CD14-positive monocyte (primary cell): ENCODE data around the gene RGMA. TPM values are rescaled to one million over a fixed set of nuclear protein-coding genes. Genes with fewer than 3 reads are reported as not detected.
"Not testable (repeated sequence)": the region's sequence is repeated elsewhere in the genome, so short reads cannot be mapped to it uniquely, and the experiment has no call there.

Source experiments
- DNase-seq, 3 donors: peaks; one replicate each; pipeline ENCODE4 v3.0.0-alpha.2; 2011 to 2022
- H2AFZ ChIP-seq: 2 replicates; pipeline ENCODE4 v1.6.0; 2012; ENCODE audit warnings: mild to moderate bottlenecking, low read depth, low read length, inconsistent platforms; ENCODE audit not compliant: insufficient read depth, poor library complexity, severe bottlenecking
- H3K27ac ChIP-seq, 2 donors: 1 replicate in 1 of 2; 2 replicates in 1 of 2; pipeline ENCODE4 v1.5.1; 2012 to 2013; ENCODE audit warnings: low read length in 2 of 2, control low read depth in 1 of 2, inconsistent platforms in 1 of 2, low read depth in 1 of 2, mild to moderate bottlenecking in 1 of 2
- H3K27me3 ChIP-seq, 2 donors: one replicate each; pipeline versions ENCODE4 v1.6.0 to v1.6.1; 2011 to 2013; ENCODE audit warnings: low read length in 2 of 2; ENCODE audit not compliant: control insufficient read depth in 2 of 2, insufficient read depth in 2 of 2
- H3K36me3 ChIP-seq, 2 donors: replicated peaks in 1 of 2; 1 replicate in 1 of 2; 2 replicates in 1 of 2; pipeline versions ENCODE4 v1.5.1 to v1.6.1; 2012 to 2013; ENCODE audit warnings: low read length in 2 of 2, control low read depth in 1 of 2, inconsistent platforms in 1 of 2, mild to moderate bottlenecking in 1 of 2; ENCODE audit not compliant: insufficient read depth in 2 of 2, control insufficient read depth in 1 of 2
- H3K4me1 ChIP-seq, 2 donors: 1 replicate in 1 of 2; 2 replicates in 1 of 2; pipeline versions ENCODE4 v1.5.1 to v1.6.1; 2012 to 2013; ENCODE audit warnings: low read length in 2 of 2, control low read depth in 1 of 2, inconsistent platforms in 1 of 2, mild to moderate bottlenecking in 1 of 2, moderate library complexity in 1 of 2; ENCODE audit not compliant: insufficient read depth in 2 of 2, control insufficient read depth in 1 of 2
- H3K4me2 ChIP-seq: replicated peaks from 2 replicates; pipeline ENCODE3; 2012; ENCODE audit warnings: low read length, moderate library complexity, mild to moderate bottlenecking; ENCODE audit not compliant: poor library complexity, severe bottlenecking; ENCODE audit errors: extremely low read depth
- H3K4me3 ChIP-seq, 3 experiments: fragments of 200-600 bp in 1 of 3; sonication (generic) in 1 of 3; replicated peaks in 1 of 3; 1 replicate in 2 of 3; 2 replicates in 1 of 3; pipeline ENCODE4 v1.5.1; 2011 to 2013; ENCODE audit warnings: low read length in 3 of 3, mild to moderate bottlenecking in 3 of 3, control low read depth in 2 of 3, low read depth in 2 of 3, inconsistent platforms in 1 of 3, moderate library complexity in 1 of 3
- H3K79me2 ChIP-seq: 2 replicates; pipeline ENCODE4 v1.6.0; 2012; ENCODE audit warnings: mild to moderate bottlenecking, control low read depth, inconsistent platforms, low read length, moderate library complexity; ENCODE audit not compliant: insufficient read depth
- H3K9ac ChIP-seq: 2 replicates; pipeline ENCODE4 v1.6.0; 2017; ENCODE audit warnings: low read length, mild to moderate bottlenecking; ENCODE audit not compliant: insufficient read depth, poor library complexity, severe bottlenecking
- H3K9me3 ChIP-seq, 2 donors: replicated peaks in 1 of 2; 1 replicate in 1 of 2; 2 replicates in 1 of 2; pipeline versions ENCODE4 v1.5.1 to v1.6.1; 2012 to 2013; ENCODE audit warnings: low read length in 2 of 2, control low read depth in 1 of 2; ENCODE audit not compliant: control insufficient read depth in 1 of 2, insufficient read depth in 1 of 2
- H4K20me1 ChIP-seq: 2 replicates; pipeline ENCODE4 v1.6.0; 2012; ENCODE audit warnings: mild to moderate bottlenecking, low read length, control low read depth, moderate library complexity; ENCODE audit not compliant: insufficient read depth
- H3K27ac Mint-ChIP-seq, 7 donors: one replicate each; pipeline ENCODE4 v1.8.0; 2020; ENCODE audit warnings: mild to moderate bottlenecking in 7 of 7, mixed read lengths in 7 of 7, moderate library complexity in 6 of 7, inconsistent platforms in 2 of 7
- H3K27me3 Mint-ChIP-seq, 3 donors: one replicate each; pipeline ENCODE4 v1.8.0; 2021 to 2022; ENCODE audit warnings: low read depth in 3 of 3, mild to moderate bottlenecking in 3 of 3, mixed read lengths in 3 of 3, moderate library complexity in 3 of 3, inconsistent platforms in 1 of 3
- H3K36me3 Mint-ChIP-seq, 2 donors: one replicate each; pipeline ENCODE4 v1.8.0; 2020; ENCODE audit warnings: mixed read lengths in 2 of 2, inconsistent platforms in 1 of 2, mild to moderate bottlenecking in 1 of 2
- H3K4me1 Mint-ChIP-seq: one replicate; pipeline ENCODE4 v1.8.0; 2020; ENCODE audit warnings: mild to moderate bottlenecking, mixed read lengths
- H3K4me3 Mint-ChIP-seq, 2 donors: one replicate each; pipeline ENCODE4 v1.8.0; 2020; ENCODE audit warnings: mild to moderate bottlenecking in 2 of 2, mixed read lengths in 2 of 2, moderate library complexity in 1 of 2
- H3K9me3 Mint-ChIP-seq, 7 donors: one replicate each; pipeline ENCODE4 v1.8.0; 2020 to 2022; ENCODE audit warnings: mixed read lengths in 7 of 7, mild to moderate bottlenecking in 6 of 7, moderate library complexity in 6 of 7, inconsistent platforms in 2 of 7
- WGBS: methylation state at CpG from one replicate; pipeline ENCODE4 v1.1.5; 2013; ENCODE audit warnings: missing lambda C conversion rate; ENCODE audit not compliant: insufficient coverage; 5-methylcytosine and 5-hydroxymethylcytosine counted together
- intact Hi-C, 2 donors: fragments of 100-400 bp; cut with micrococcal nuclease; formaldehyde crosslinking; loops; one replicate each; pipeline versions ENCODE4 v1.15.0 to v1.15.1; 2023
- polyA plus RNA-seq, 3 donors: library from polyadenylated mRNA; depleted of rRNA in 1 of 3; unstranded in 2 of 3; stranded (reverse) in 1 of 3; fragments of 300-500 nt in 2 of 3; fragments of >200 nt in 1 of 3; fragmentation: Illumina TruSeq in 2 of 3; gene quantifications; 1 replicate in 2 of 3; 2 replicates in 1 of 3; pipeline ENCODE4 v1.2.3, GENCODE V29; 2012 to 2021
- TF ChIP-seq, protein P1 (sequence below): fragments of 200-600 bp; IDR thresholded peaks from one replicate; pipeline ENCODE4 v1.8.0; 2022; ENCODE audit warnings: antibody characterized with exemption, mild to moderate bottlenecking

The RGMA gene
- polyA plus RNA-seq, 3 donors, result 0.07 to 0.35 (median 0.08) TPM

DNA sequence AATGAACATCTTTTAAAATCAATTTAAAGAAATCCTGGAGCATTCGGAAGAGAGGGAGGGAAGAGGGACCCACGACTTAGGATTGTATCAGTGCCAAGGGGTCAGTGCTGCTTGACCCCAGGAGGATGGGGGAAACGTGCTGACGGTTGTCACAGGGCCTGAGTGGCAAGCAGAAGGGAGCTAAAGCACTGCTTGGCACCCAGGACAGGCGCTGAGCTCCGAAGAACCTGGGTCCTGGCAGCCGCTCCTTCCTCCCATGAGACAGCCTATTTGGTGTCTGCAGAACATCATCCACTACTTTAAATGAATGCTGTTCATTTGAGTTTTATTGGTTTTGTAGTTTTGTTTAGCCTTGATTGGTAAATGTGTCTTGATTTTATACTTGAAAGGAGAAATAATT, 54.5 kb downstream of the RGMA start:
- H3K9ac ChIP-seq, result no peak overlapping the region
- H3K27ac ChIP-seq, result no peak overlapping the region
- TF ChIP-seq, protein P1, sequence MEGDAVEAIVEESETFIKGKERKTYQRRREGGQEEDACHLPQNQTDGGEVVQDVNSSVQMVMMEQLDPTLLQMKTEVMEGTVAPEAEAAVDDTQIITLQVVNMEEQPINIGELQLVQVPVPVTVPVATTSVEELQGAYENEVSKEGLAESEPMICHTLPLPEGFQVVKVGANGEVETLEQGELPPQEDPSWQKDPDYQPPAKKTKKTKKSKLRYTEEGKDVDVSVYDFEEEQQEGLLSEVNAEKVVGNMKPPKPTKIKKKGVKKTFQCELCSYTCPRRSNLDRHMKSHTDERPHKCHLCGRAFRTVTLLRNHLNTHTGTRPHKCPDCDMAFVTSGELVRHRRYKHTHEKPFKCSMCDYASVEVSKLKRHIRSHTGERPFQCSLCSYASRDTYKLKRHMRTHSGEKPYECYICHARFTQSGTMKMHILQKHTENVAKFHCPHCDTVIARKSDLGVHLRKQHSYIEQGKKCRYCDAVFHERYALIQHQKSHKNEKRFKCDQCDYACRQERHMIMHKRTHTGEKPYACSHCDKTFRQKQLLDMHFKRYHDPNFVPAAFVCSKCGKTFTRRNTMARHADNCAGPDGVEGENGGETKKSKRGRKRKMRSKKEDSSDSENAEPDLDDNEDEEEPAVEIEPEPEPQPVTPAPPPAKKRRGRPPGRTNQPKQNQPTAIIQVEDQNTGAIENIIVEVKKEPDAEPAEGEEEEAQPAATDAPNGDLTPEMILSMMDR, result no peak
- intact Hi-C loops, result loop anchor here in 1 of 2 donors (5.0 to 10.0 kb wide), 2 partner anchors 200 to 1088 kb away; no protein-coding TSS in a partner anchor
- H3K4me3 Mint-ChIP-seq, result no peak overlapping the region
- peaks cover 55% of the 10 kb centered on the region for H3K4me1 Mint-ChIP-seq
- H3K79me2 ChIP-seq, result no peaks in the 10 kb centered on the region
- no peak overlapping the region for H2AFZ ChIP-seq
- no peaks in the 10 kb centered on the region for H3K36me3 Mint-ChIP-seq
- peaks cover 2 to 5% (median 2%) of the 10 kb centered on the region in 3 donors for H3K27me3 Mint-ChIP-seq
- no peaks in the 10 kb centered on the region for H4K20me1 ChIP-seq
- no peaks in the 10 kb centered on the region for H3K9me3 ChIP-seq
- no peaks in the 10 kb centered on the region for H3K27me3 ChIP-seq
- H3K36me3 ChIP-seq, result no peaks in the 10 kb centered on the region
- H3K4me1 ChIP-seq, result peaks cover 53 to 59% of the 10 kb centered on the region in 2 donors
- DNase-seq, result no peak
- H3K27ac Mint-ChIP-seq, result no peak overlapping the region
- H3K4me3 ChIP-seq, result no peak overlapping the region
- H3K9me3 Mint-ChIP-seq, result peaks cover 0 to 2% (median 0%) of the 10 kb centered on the region in 7 donors
- no peak overlapping the region for H3K4me2 ChIP-seq
- 100% methylated on average over 2 of the region's 7 CpGs for WGBS

DNA sequence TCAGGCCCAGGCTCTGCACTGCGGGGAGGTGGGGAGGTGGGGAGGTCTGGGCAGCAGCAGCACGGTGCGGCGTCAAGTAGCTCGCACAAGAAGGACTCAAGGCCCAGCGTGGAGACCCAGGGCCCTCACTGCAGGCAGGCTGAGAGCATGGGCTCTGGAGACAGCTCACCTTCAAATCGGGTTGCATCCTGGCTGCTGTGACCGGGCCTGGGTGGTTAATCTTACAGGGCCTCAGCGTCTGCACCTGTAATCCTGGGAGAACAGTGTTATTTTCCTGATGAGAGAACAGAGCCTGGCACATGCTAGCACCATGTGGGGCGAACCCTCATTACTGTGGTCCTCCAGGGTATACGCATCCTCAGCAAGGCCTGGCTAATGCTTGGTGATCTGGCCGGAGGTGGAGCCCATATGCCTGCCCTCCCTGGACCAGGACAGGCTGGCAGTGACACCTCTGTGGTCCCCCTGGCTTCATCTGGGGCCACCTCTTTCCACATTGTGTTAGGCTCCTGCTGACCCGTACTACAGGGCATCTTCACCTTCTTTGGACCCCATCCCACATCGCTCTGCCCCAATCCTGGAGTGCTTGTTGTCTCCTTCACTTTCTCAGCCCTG, 55.5 kb downstream of the RGMA start:
- no peak overlapping the region for H3K27ac Mint-ChIP-seq
- no peak for DNase-seq
- TF ChIP-seq, protein P1, result no peak

GRCh38 chr15:93032515-93033206, 56.4 kb downstream of the RGMA start:
- intact Hi-C loops, result loop anchor here in 1 of 2 donors (5.0 to 10.0 kb wide), 2 partner anchors 202 to 1090 kb away; no protein-coding TSS in a partner anchor
- H3K9me3 ChIP-seq, H3K4me3 ChIP-seq, H3K9ac ChIP-seq, H2AFZ ChIP-seq, H3K9me3 Mint-ChIP-seq, H4K20me1 ChIP-seq, H3K27me3 ChIP-seq, H3K4me2 ChIP-seq, H3K36me3 ChIP-seq, H3K36me3 Mint-ChIP-seq, H3K79me2 ChIP-seq, H3K27ac ChIP-seq, DNase-seq, H3K4me3 Mint-ChIP-seq, H3K27me3 Mint-ChIP-seq: not testable (repeated sequence)
- H3K27ac Mint-ChIP-seq, result peak overlapping the region in 1 of 7 donors; percentile 70
- H3K4me1 ChIP-seq, result peaks cover 55 to 59% of the 10 kb centered on the region in 2 donors
- H3K4me1 Mint-ChIP-seq, result peaks cover 56% of the 10 kb centered on the region
- WGBS, result 89% methylated on average over 16 of the region's 21 CpGs

More for the DNA sequence above, 55.5 kb downstream of the RGMA start:
- Mint-ChIP-seq H3K27me3 (peaks cover 2 to 5% (median 2%) of the 10 kb centered on the region in 3 donors), H3K36me3 (peaks cover under 1% of the 10 kb centered on the region in 2 donors), H3K4me1 (peaks cover 56% of the 10 kb centered on the region), H3K4me3 (no peak overlapping the region), H3K9me3 (peaks cover 0 to 7% (median 3%) of the 10 kb centered on the region in 7 donors)
- no peaks in the 10 kb centered on the region for H3K9me3 ChIP-seq
- peaks cover 54 to 59% of the 10 kb centered on the region in 2 donors for H3K4me1 ChIP-seq
- H3K27me3 ChIP-seq, result no peaks in the 10 kb centered on the region
- H3K4me3 ChIP-seq, result no peak overlapping the region
- no peaks in the 10 kb centered on the region for H3K79me2 ChIP-seq
- no peaks in the 10 kb centered on the region for H4K20me1 ChIP-seq
- no peak overlapping the region for H2AFZ ChIP-seq
- H3K36me3 ChIP-seq, result no peaks in the 10 kb centered on the region
- H3K4me2 ChIP-seq, result no peak overlapping the region
- no peak overlapping the region for H3K27ac ChIP-seq
- intact Hi-C loops, result loop anchor here in 1 of 2 donors (5.0 to 10.0 kb wide), 2 partner anchors 201 to 1089 kb away; no protein-coding TSS in a partner anchor
- 90% methylated on average over 12 of the region's 14 CpGs for WGBS
- H3K9ac ChIP-seq, result no peak overlapping the region
